Astrocyte of the cerebellum (primary cell): ENCODE results near the gene TNS1.

Experiments
- DNase-seq: peaks from one replicate; pipeline ENCODE4 v3.0.0-alpha.2; 2011; ENCODE audit warnings: low read depth
- H3K4me3 ChIP-seq: 2 replicates; pipeline ENCODE4 v1.5.1; 2011; ENCODE audit warnings: mild to moderate bottlenecking, low read depth, low read length, moderate library complexity
- in situ Hi-C: cut with HindIII; loops from 2 replicates; pipeline ENCODE4 v1.10.0; 2017; ENCODE audit warnings: low sequenced_read_pairs
- TF ChIP-seq, protein P1 (sequence below): IDR thresholded peaks from 2 replicates; pipeline ENCODE4 v1.5.1; 2012; ENCODE audit warnings: low read length, low read depth, moderate library complexity, mild to moderate bottlenecking; ENCODE audit errors: missing control alignments

Gene TNS1

GRCh38 chr2:217890445-217890844 lies 112.3 kb downstream of the TNS1 start:
- TF ChIP-seq, protein P1, sequence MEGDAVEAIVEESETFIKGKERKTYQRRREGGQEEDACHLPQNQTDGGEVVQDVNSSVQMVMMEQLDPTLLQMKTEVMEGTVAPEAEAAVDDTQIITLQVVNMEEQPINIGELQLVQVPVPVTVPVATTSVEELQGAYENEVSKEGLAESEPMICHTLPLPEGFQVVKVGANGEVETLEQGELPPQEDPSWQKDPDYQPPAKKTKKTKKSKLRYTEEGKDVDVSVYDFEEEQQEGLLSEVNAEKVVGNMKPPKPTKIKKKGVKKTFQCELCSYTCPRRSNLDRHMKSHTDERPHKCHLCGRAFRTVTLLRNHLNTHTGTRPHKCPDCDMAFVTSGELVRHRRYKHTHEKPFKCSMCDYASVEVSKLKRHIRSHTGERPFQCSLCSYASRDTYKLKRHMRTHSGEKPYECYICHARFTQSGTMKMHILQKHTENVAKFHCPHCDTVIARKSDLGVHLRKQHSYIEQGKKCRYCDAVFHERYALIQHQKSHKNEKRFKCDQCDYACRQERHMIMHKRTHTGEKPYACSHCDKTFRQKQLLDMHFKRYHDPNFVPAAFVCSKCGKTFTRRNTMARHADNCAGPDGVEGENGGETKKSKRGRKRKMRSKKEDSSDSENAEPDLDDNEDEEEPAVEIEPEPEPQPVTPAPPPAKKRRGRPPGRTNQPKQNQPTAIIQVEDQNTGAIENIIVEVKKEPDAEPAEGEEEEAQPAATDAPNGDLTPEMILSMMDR: no peak
- DNase-seq: peak; percentile 85
- H3K4me3 ChIP-seq: no peak overlapping the region
- in situ Hi-C loops: no loop called here

DNA sequence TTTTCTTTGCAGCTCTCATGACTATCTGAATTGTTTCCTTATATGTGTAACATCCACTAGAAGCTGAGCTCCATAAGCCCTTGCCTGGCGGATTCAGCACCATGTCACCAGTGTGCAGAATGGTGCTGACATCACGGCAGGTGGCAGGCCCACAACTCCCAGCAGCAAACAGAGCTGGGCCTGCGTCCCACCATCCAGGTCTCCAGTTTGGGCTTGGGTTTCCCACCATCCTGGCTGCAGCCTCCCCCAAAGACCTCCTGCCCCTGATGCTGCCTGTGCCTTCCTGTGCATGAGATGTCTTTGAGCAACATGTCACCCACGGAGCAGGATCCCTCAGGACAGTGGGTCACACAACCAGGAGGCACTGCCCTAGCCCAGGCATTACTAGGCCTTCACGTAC lies 113.1 kb downstream of the TNS1 start:
- TF ChIP-seq, protein P1: no peak
- in situ Hi-C loops: no loop called here
- no peak for DNase-seq
- no peak overlapping the region for H3K4me3 ChIP-seq

DNA sequence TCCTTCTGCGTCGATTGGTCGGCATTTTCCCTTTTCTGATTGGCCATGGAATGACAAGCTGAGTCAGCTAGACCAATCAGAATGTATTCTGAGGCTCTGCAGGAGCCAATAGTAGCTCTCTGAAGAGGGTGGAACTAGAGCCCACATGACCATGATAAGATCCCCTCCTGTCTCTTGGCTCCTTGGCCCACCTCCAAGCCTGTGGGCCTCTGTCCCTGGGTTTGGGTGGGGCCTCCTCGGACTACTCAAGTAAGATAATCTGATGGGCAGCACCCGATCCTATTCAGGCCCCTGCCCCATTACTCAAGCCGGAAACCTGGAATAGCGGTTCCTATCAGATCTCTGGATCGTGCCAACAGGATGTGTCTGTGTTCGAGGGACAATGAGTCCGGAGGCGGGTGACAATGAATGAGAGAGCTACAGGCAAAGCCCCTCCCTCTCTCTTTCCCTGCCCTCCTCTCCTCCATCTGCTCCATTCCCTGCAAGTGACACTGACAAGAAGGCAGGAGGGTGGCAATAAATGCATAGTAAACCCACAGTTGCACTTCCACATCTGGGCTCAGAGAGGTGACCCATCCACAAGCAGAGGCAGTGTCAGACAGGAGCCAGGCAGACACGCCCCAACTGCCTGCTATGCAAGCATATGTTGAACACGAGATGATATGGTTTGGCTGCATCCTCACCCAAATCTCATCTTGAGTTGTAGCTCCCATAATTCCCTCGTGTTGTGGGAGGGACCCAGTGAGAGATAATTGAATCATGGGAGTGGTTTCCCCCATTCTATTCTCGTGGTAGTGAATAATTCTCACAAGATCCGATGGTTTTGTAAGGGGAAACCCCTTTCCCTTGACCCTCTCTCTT lies 114.7 kb downstream of the TNS1 start:
- no peak overlapping the region for H3K4me3 ChIP-seq
- in situ Hi-C loops: no loop called here
- no peak for DNase-seq
- TF ChIP-seq, protein P1: no peak

DNA sequence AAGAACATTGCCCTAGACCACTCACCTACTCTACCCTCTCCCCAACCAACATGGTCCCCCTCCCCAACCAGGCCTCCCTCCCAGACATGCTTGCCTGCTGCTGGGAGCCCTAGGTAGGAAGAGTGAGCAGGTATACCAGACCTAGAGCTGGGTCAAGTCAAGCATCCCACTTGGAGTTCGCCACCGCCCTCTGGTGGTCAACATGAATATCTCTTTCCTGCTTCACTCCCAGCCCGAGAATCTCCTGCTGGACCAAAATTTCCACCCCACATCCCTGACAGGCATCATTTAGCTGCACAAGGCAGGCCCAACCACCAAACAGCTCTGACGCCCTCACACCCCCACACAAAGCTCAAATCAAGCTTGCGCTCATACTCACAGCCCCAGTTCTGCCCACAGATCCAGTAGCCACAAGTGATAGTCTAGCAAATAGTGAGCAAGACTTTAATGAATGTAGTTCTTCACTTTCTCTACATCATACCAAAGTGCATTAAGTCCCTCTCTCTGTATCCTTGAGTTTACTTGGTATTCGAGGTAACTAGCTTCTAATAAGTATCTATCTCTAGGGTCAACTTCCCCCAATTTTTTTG lies 116.0 kb downstream of the TNS1 start:
- no peak overlapping the region for H3K4me3 ChIP-seq
- TF ChIP-seq, protein P1: peak; percentile 83
- in situ Hi-C loops: no loop called here
- DNase-seq: peak; percentile 64

DNA sequence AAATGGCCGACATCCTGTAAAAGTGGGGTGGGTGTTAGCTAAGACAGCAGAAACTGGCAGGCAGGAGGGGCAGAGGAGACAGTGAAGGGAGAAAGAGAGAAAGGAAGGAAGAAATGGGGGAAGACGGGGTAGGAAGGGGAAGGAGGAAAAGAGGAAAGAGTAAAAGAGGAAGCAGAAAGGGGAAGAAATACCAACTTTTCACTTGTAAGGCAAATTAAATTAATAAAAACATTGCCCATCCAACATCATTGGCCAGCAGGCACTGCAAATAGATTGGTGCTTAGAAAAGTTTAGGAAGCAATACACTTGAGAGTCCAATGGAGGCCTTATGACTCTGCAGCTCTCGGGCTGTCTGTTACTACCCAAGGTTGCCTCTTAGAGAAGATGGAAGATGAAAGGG lies 116.7 kb downstream of the TNS1 start:
- H3K4me3 ChIP-seq: no peak overlapping the region
- TF ChIP-seq, protein P1: no peak
- DNase-seq: no peak
- in situ Hi-C loops: no loop called here

DNA sequence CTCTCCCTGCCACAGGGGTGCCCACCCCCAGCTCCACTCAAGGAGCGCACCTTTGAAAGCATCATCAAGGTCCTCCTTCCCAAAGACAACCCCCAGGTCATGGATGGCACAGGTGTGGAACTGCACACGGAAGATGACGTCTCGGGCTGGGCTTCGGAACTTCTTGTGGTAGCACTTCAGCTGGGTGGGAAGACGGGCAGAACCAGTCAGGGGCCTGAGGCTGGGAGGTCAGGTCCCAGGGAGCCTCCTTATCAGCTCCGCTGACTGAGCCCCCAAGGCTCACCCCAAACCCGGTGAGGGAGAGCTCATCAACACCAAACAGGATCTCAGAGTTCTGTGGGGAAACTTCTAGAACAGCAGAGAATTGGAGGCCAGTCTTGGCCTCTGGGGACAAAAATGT lies 117.8 kb downstream of the TNS1 start:
- no peak overlapping the region for H3K4me3 ChIP-seq
- DNase-seq: no peak
- TF ChIP-seq, protein P1: no peak
- in situ Hi-C loops: no loop called here
